ENCODE measurements around the gene KIF6.

DNA sequence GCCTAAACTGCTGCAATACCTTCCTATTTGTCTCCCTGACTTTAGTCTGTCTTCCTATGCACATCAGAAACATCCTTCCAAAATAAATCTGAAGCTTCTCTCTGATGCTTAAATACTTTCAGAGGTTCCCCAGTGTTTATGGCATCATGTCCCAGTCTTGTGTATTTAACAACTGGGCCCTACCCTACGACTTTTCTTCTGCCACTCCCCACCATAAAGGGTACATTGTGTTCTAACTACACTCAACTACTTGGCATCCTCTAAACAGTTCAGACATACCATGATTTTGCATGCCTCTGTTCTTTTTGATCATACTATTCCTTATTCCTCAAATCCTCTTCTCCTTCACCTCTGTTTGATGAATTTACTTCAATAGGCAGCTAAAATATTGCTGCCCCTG lies 259.7 kb downstream of the KIF6 start:
- TF ChIP-seq, protein P1, sequence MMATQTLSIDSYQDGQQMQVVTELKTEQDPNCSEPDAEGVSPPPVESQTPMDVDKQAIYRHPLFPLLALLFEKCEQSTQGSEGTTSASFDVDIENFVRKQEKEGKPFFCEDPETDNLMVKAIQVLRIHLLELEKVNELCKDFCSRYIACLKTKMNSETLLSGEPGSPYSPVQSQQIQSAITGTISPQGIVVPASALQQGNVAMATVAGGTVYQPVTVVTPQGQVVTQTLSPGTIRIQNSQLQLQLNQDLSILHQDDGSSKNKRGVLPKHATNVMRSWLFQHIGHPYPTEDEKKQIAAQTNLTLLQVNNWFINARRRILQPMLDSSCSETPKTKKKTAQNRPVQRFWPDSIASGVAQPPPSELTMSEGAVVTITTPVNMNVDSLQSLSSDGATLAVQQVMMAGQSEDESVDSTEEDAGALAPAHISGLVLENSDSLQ (IDR thresholded peaks at IDR 0.05) = no peak
- TF ChIP-seq SP1 (IDR thresholded peaks at IDR 0.05) = no peak
- TF ChIP-seq ELF4 (IDR thresholded peaks at IDR 0.05) = no peak
- TF ChIP-seq BHLHE40 (IDR thresholded peaks at IDR 0.05; ENCODE audit: borderline replicate concordance) = no peak
- no peak for TF ChIP-seq TARDBP (IDR thresholded peaks at IDR 0.05)
- no peak for TF ChIP-seq ARNT (IDR thresholded peaks at IDR 0.05)
- no peak for TF ChIP-seq FOXA1 (IDR thresholded peaks at IDR 0.05)
- no peak for TF ChIP-seq FOXM1 (IDR thresholded peaks at IDR 0.05; ENCODE audit: borderline replicate concordance)
- no peak for TF ChIP-seq SUZ12 (IDR thresholded peaks at IDR 0.05)
